ENCODE results near the gene SP1.

DNA sequence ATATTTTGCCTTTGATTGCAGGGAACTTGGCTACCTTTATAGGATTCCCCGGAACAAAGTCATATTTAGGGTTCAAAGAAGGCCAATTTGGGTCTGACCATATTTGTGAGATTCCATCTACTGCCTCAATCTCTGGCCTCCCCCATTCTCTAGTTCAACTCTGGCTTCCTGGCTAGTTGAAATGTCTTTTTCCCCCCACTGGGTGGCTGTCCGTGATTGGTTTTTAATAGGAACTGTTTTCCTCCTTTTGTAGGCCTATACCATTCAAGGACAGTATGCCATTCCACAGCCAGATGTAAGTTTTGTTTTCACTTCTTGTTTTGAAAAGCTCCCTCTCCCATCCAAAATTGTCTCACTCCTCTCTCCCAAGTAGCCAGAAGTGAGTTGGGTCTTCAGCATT, 85.7 kb downstream of the SP1 start:
- TF ChIP-seq CC2D1A (IDR thresholded peaks at IDR 0.05) (no peak), SMARCA4 (IDR thresholded peaks at IDR 0.05) (no peak), SIN3A (IDR thresholded peaks at IDR 0.05; ENCODE audit: borderline replicate concordance in 2 of 2, control insufficient read depth in 1 of 2, low read depth in 2 of 2, low read length in 2 of 2) (no peak), SNRNP70 (optimal IDR thresholded peaks at IDR 0.05; ENCODE audit: low read depth, low read length) (no peak), MTF1 (CRISPR knock-in tag; IDR thresholded peaks at IDR 0.05; ENCODE audit: borderline replicate concordance) (no peak)
